T-cell (primary cell): Measurements from ENCODE around the gene ITIH2. TPM values are rescaled to one million over a fixed set of nuclear protein-coding genes. Genes with fewer than 3 reads are reported as not detected.
A peak's percentile ranks its signal among the peaks of the same experiment; 100 is the strongest.
"Not testable (repeated sequence)": the region's sequence is repeated elsewhere in the genome, so short reads cannot be mapped to it uniquely, and the experiment has no call there.

Experiments
- ATAC-seq, 4 experiments: fragments of 200-7000 bp in 3 of 4; fragments of 150-1000 bp in 1 of 4; cut with Tn5 transposase; replicated peaks in 1 of 4; 1 replicate in 3 of 4; 2 replicates in 1 of 4; pipeline ENCODE4 v1.10.0; 2021; ENCODE audit warnings: moderate library complexity in 3 of 4, mild to moderate bottlenecking in 2 of 4, moderate number of reproducible peaks in 1 of 4
- CTCF ChIA-PET, 2 donors: fragments of 300-600 bp; sonication (Branson Sonifier 250); formaldehyde crosslinking; loops; one replicate each; lab custom pipeline; 2022; ENCODE audit warnings: antibody characterized with exemption in 2 of 2; lab: Charles Lee
- POLR2A ChIA-PET, 2 donors: fragments of 300-600 bp; sonication (Branson Sonifier 250); formaldehyde crosslinking; loops; one replicate each; lab custom pipeline; 2022; ENCODE audit warnings: antibody characterized with exemption in 2 of 2; lab: Charles Lee
- DNase-seq, 35 experiments: peaks; one replicate each; pipeline versions ENCODE4 v3.0.0 to v3.0.0-alpha.2; 2013 to 2023
- H3K27ac ChIP-seq: one replicate; pipeline ENCODE4 v1.5.1; 2013; ENCODE audit warnings: low read length
- H3K27me3 ChIP-seq, 2 experiments: replicated peaks in 1 of 2; 1 replicate in 1 of 2; 2 replicates in 1 of 2; pipeline versions ENCODE4 v1.6.1 to v1.7.0; 2013; ENCODE audit warnings: low read length in 1 of 2, mixed read lengths in 1 of 2; ENCODE audit not compliant: control insufficient read depth in 2 of 2, insufficient read depth in 2 of 2; ENCODE audit errors: extremely low read depth in 1 of 2
- H3K36me3 ChIP-seq, 2 donors: 1 replicate in 1 of 2; 2 replicates in 1 of 2; pipeline versions ENCODE4 v1.6.1 to v1.7.0; 2013; ENCODE audit warnings: low read length in 1 of 2; ENCODE audit not compliant: control insufficient read depth in 2 of 2, insufficient read depth in 1 of 2; ENCODE audit errors: extremely low read depth in 1 of 2
- H3K4me1 ChIP-seq, 2 experiments: 1 replicate in 1 of 2; 2 replicates in 1 of 2; pipeline versions ENCODE4 v1.6.1 to v1.7.0; 2013; ENCODE audit warnings: low read length in 2 of 2, mixed read lengths in 1 of 2; ENCODE audit not compliant: insufficient read depth in 2 of 2, control insufficient read depth in 1 of 2; ENCODE audit errors: extremely low read depth in 1 of 2
- H3K4me3 ChIP-seq, 2 donors: 1 replicate in 1 of 2; 2 replicates in 1 of 2; pipeline versions ENCODE4 v1.5.1 to v1.7.0; 2013; ENCODE audit warnings: mild to moderate bottlenecking in 2 of 2, low read length in 1 of 2, moderate library complexity in 1 of 2; ENCODE audit not compliant: control insufficient read depth in 1 of 2; ENCODE audit errors: extremely low read depth in 1 of 2
- H3K9me3 ChIP-seq: 2 replicates; pipeline ENCODE4 v1.7.0; 2013
- H3K27ac Mint-ChIP-seq, 2 donors: one replicate each; pipeline ENCODE4 v1.8.0; 2020 to 2021; ENCODE audit warnings: mild to moderate bottlenecking in 2 of 2, mixed read lengths in 2 of 2
- H3K27me3 Mint-ChIP-seq, 2 donors: one replicate each; pipeline ENCODE4 v1.8.0; 2021 to 2022; ENCODE audit warnings: mixed read lengths in 2 of 2
- H3K36me3 Mint-ChIP-seq: one replicate; pipeline ENCODE4 v1.8.0; 2021; ENCODE audit warnings: mixed read lengths
- H3K4me1 Mint-ChIP-seq, 3 donors: one replicate each; pipeline ENCODE4 v1.8.0; 2020 to 2022; ENCODE audit warnings: mixed read lengths in 3 of 3, mild to moderate bottlenecking in 1 of 3
- H3K4me3 Mint-ChIP-seq, 3 donors: one replicate each; pipeline ENCODE4 v1.8.0; 2020 to 2022; ENCODE audit warnings: mild to moderate bottlenecking in 3 of 3, mixed read lengths in 3 of 3, moderate library complexity in 3 of 3
- H3K9me3 Mint-ChIP-seq, 3 donors: one replicate each; pipeline ENCODE4 v1.8.0; 2020 to 2022; ENCODE audit warnings: mixed read lengths in 3 of 3
- WGBS: methylation state at CpG from one replicate; pipeline ENCODE4 v1.1.5; 2013; ENCODE audit warnings: missing lambda C conversion rate; ENCODE audit not compliant: insufficient coverage; 5-methylcytosine and 5-hydroxymethylcytosine counted together
- total RNA-seq, 35 experiments: library from RNA in 6 of 35; stranded (reverse) in 6 of 35; fragments of 120-200 nt in 1 of 35; gene quantifications; one replicate each; pipeline versions ENCODE4 v1.2.1 to v1.2.4 and lab custom pipeline; 2013 to 2026

Gene ITIH2
- total RNA-seq, 5 donors from 2014 or later (not counting 1 experiment from before 2014, with no cell fraction given): 0.72 to 2.1 (median 1.5) TPM; not detected in 2

GRCh38 chr10:7767209-7767608 lies 64.1 kb downstream of the ITIH2 start:
- Histone ChIP-seq H3K9me3 (no peaks in the 10 kb centered on the region), H3K27me3 (no peaks in the 10 kb centered on the region), H3K4me3 (no peak overlapping the region), H3K27ac (no peak overlapping the region), H3K4me1 (no peaks in the 10 kb centered on the region), H3K36me3 (peaks cover 3 to 57% of the 10 kb centered on the region in 2 donors)
- Mint-ChIP-seq H3K4me1 (no peaks in the 10 kb centered on the region), H3K4me3 (no peak overlapping the region), H3K27me3 (no peaks in the 10 kb centered on the region), H3K27ac (no peak overlapping the region), H3K36me3 (peaks cover 60% of the 10 kb centered on the region), H3K9me3 (no peaks in the 10 kb centered on the region)
- no peak for ATAC-seq
- ChIA-PET CTCF (no interaction called here), POLR2A (no interaction called here)
- WGBS: over 99% methylated on average over 8 of the region's 10 CpGs
- no peak for DNase-seq

GRCh38 chr10:7768417-7768816 lies 65.3 kb downstream of the ITIH2 start:
- ChIA-PET POLR2A (interaction anchor here in 1 of 2 donors (0.6 kb wide), 2 partner anchors 9 to 80 kb away, joined by 6 read pairs; no protein-coding TSS in a partner anchor), CTCF (interaction anchor here in 1 of 2 donors (0.6 to 0.7 kb wide), 2 partner anchors 9 to 1373 kb away, joined by 3 to 4 read pairs; no protein-coding TSS in a partner anchor)
- ATAC-seq (no peak), DNase-seq (no peak)
- no peaks in the 10 kb centered on the region for H3K9me3 Mint-ChIP-seq
- H3K36me3 Mint-ChIP-seq: peaks cover 60% of the 10 kb centered on the region
- H3K4me3 ChIP-seq: no peak overlapping the region
- WGBS: 100% methylated on average over 5 of the region's 7 CpGs
- H3K4me1 Mint-ChIP-seq: no peaks in the 10 kb centered on the region
- no peaks in the 10 kb centered on the region for H3K27me3 ChIP-seq
- no peaks in the 10 kb centered on the region for H3K9me3 ChIP-seq
- H3K4me1 ChIP-seq: no peaks in the 10 kb centered on the region
- H3K27me3 Mint-ChIP-seq: no peaks in the 10 kb centered on the region
- H3K36me3 ChIP-seq: peaks cover 3 to 55% of the 10 kb centered on the region in 2 donors
- H3K27ac Mint-ChIP-seq: no peak overlapping the region
- H3K27ac ChIP-seq: no peak overlapping the region
- no peak overlapping the region for H3K4me3 Mint-ChIP-seq

DNA sequence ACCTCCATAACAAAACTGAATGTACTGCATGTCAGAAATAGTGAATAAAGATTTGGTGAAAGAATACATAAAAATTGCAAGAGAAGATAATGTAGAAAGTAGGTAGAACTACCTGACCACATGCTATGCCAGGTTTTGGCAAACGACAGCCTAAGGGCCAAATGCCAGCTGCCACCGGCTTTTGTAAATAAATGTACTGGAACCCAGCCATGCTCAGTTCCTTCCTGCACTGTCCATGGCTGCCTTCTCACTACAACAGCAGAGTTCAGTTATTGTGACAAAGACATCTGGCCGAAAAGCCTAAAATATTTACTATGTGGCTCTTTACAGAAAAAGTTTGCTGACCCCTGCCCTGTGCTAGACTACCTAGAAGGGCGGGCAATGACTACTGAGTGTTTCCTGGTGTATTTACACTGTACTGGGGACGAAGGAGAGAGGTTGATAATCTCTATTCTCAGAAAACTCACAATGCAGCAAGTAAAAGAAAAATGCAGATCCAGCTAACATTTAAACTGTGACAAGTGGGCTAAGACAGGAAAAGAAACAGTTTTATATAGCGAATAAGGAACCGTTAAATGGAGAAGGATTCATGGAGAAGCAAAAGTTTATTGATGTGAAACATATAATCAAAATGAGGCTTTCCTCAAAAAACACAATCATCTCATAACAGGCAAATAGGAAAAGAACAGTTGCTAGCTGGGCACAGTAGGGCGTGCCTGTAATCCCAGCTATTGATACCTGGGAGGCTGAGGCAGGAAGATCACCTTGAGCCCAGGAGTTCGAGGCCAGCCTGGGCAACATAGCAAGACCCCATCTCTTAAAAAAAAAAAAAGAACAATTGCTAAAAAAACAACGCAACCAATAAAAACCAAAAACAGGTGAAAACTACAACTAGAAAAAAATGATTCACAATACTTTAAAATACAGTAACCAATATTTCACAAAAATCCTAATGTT lies 71.0 kb downstream of the ITIH2 start:
- Mint-ChIP-seq H3K27ac (no peak overlapping the region), H3K4me3 (no peak overlapping the region), H3K36me3 (peaks cover 59% of the 10 kb centered on the region), H3K4me1 (no peaks in the 10 kb centered on the region), H3K9me3 (no peaks in the 10 kb centered on the region), H3K27me3 (no peaks in the 10 kb centered on the region)
- Histone ChIP-seq H3K4me3 (no peak overlapping the region), H3K36me3 (peaks cover 7 to 58% of the 10 kb centered on the region in 2 donors), H3K27ac (no peak overlapping the region), H3K4me1 (no peaks in the 10 kb centered on the region), H3K27me3 (no peaks in the 10 kb centered on the region), H3K9me3 (no peaks in the 10 kb centered on the region)
- ChIA-PET CTCF (no interaction called here), POLR2A (interaction anchor here in 1 of 2 donors (1.4 kb wide), 1 partner anchor 14 kb away, joined by 4 read pairs; the partner anchor contains the start of genes ATP5F1C and KIN)
- no peak for ATAC-seq
- 76% methylated on average over 3 of the region's 10 CpGs for WGBS
- DNase-seq: no peak

DNA sequence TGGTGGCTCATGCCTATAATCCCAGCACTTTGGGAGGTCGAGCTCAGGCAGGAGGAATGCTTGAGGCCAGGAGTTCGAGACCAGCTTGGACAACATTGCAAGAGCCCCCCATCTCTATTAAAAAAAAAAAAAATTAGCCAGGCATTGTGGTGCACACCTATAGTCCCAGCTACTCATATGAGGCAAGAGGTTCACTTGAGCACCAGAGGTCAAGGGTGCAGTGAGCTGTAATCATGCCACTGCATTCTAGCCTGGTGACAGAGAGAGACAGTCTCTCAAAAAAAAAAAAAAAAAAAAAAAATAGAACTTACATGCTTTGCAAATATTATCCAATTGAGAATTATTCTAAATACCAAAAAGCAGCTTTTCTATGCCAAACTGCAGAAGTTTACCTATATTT lies 73.7 kb downstream of the ITIH2 start:
- H3K27me3 Mint-ChIP-seq: no peaks in the 10 kb centered on the region
- no peak overlapping the region for H3K4me3 ChIP-seq
- ChIA-PET POLR2A (interaction anchor here (0.5 to 0.6 kb wide), 3 partner anchors 9 to 1799 kb away, joined by 3 to 6 read pairs (median 6); no protein-coding TSS in a partner anchor), CTCF (interaction anchor here (0.6 to 0.8 kb wide), 3 partner anchors 8 to 104 kb away, joined by 3 to 5 read pairs (median 4); no protein-coding TSS in a partner anchor)
- no peak overlapping the region for H3K27ac Mint-ChIP-seq
- no peaks in the 10 kb centered on the region for H3K4me1 ChIP-seq
- no peak overlapping the region for H3K27ac ChIP-seq
- no peaks in the 10 kb centered on the region for H3K9me3 Mint-ChIP-seq
- peaks cover 14 to 71% of the 10 kb centered on the region in 2 donors for H3K36me3 ChIP-seq
- WGBS: no CpG with 5 or more reads among the region's 2 CpGs
- no peak overlapping the region for H3K4me3 Mint-ChIP-seq
- no peak for ATAC-seq
- no peak for DNase-seq
- H3K36me3 Mint-ChIP-seq: peaks cover 62% of the 10 kb centered on the region
- no peaks in the 10 kb centered on the region for H3K9me3 ChIP-seq
- H3K4me1 Mint-ChIP-seq: peaks cover 5 to 7% (median 6%) of the 10 kb centered on the region in 3 donors
- H3K27me3 ChIP-seq: no peaks in the 10 kb centered on the region

- POLR2A ChIA-PET, ATAC-seq, DNase-seq, H3K4me3 ChIP-seq, CTCF ChIA-PET, H3K9me3 Mint-ChIP-seq, H3K9me3 ChIP-seq, H3K27me3 Mint-ChIP-seq, H3K4me3 Mint-ChIP-seq, H3K27ac ChIP-seq, H3K27ac Mint-ChIP-seq, H3K27me3 ChIP-seq: not testable (repeated sequence)
- WGBS: 100% methylated on average over 2 of the region's 6 CpGs
- peaks cover 14 to 33% of the 10 kb centered on the region in 2 donors for H3K36me3 ChIP-seq
- Mint-ChIP-seq H3K36me3 (peaks cover 34% of the 10 kb centered on the region), H3K4me1 (peaks cover 7 to 34% (median 31%) of the 10 kb centered on the region in 3 donors)
- peaks cover 6 to 11% of the 10 kb centered on the region in 2 experiments for H3K4me1 ChIP-seq
These were observed 79.1 kb downstream of the ITIH2 start for GRCh38 chr10:7782194-7782593.

- ChIA-PET CTCF (no interaction called here), POLR2A (interaction anchor here (0.6 to 3.4 kb wide), 3 partner anchors 32 to 1810 kb away, joined by 3 to 23 read pairs (median 3); partner anchors contain the start of gene TAF3 (in 1 of the 2))
- H3K4me3 Mint-ChIP-seq: no peak overlapping the region
- H3K27me3 Mint-ChIP-seq: no peaks in the 10 kb centered on the region
- H3K27ac Mint-ChIP-seq: peak overlapping the region in 1 of 2 donors; percentile 24
- DNase-seq (no peak), ATAC-seq (no peak)
- H3K9me3 Mint-ChIP-seq: no peaks in the 10 kb centered on the region
- peaks cover 25 to 57% (median 54%) of the 10 kb centered on the region in 3 donors for H3K4me1 Mint-ChIP-seq
- no peak overlapping the region for H3K27ac ChIP-seq
- H3K9me3 ChIP-seq: no peaks in the 10 kb centered on the region
- WGBS: no CpG with 5 or more reads among the region's 3 CpGs
- H3K4me3 ChIP-seq: no peak overlapping the region
- peaks cover 16% of the 10 kb centered on the region for H3K36me3 Mint-ChIP-seq
- no peaks in the 10 kb centered on the region for H3K27me3 ChIP-seq
- peaks cover 0 to 3% of the 10 kb centered on the region in 2 donors for H3K36me3 ChIP-seq
- peaks cover 21% of the 10 kb centered on the region in 2 experiments for H3K4me1 ChIP-seq
These were observed 83.3 kb downstream of the ITIH2 start for GRCh38 chr10:7786430-7786829.
